K562 (cell line): ENCODE measurements around the gene SH3TC1. TPM values are rescaled to one million over a fixed set of nuclear protein-coding genes. Genes with fewer than 3 reads are reported as not detected.

Experiments used
- CGGBP1 ChIP-seq: fragments of 250-450 bp; sonication (Bioruptor Pico); IDR thresholded peaks from 2 replicates; pipeline ENCODE4 v1.9.0; 2021; ENCODE audit warnings: mild to moderate bottlenecking
- CREB1 ChIP-seq, 2 experiments: sonication (generic) in 1 of 2; formaldehyde crosslinking in 1 of 2; IDR thresholded peaks; 2 replicates each; pipeline versions ENCODE4 v1.6.1 to v1.8.0; 2012 to 2022; ENCODE audit warnings: inconsistent platforms in 1 of 2, mild to moderate bottlenecking in 1 of 2, missing genetic modification reagents in 1 of 2, moderate library complexity in 1 of 2
- E2F1 ChIP-seq: sonication (generic); formaldehyde crosslinking; IDR thresholded peaks from 2 replicates; pipeline ENCODE4 v1.8.1; 2023; ENCODE audit warnings: mild to moderate bottlenecking, missing genetic modification reagents, moderate library complexity
- EZH2 ChIP-seq: IDR thresholded peaks from 2 replicates; pipeline ENCODE4 v1.6.1; 2012; ENCODE audit warnings: low read depth, mild to moderate bottlenecking, inconsistent platforms, low read length, borderline replicate concordance
- FOXJ3 ChIP-seq: sonication (generic); formaldehyde crosslinking; IDR thresholded peaks from 2 replicates; pipeline ENCODE4 v1.4.0; 2020; ENCODE audit warnings: mild to moderate bottlenecking, missing genetic modification reagents
- HOXB6 ChIP-seq: fragments of 250-450 bp; sonication (Bioruptor Pico); IDR thresholded peaks from 2 replicates; pipeline ENCODE4 v1.5.1; 2022; ENCODE audit warnings: mild to moderate bottlenecking, borderline replicate concordance
- NR4A1 ChIP-seq, 2 experiments: fragments of 250-450 bp in 1 of 2; fragments of 450-650 bp in 1 of 2; sonication (Bioruptor Pico) in 1 of 2; IDR thresholded peaks; 2 replicates each; pipeline versions ENCODE4 v1.4.0 to v1.6.1; 2016 to 2020; ENCODE audit warnings: mild to moderate bottlenecking in 2 of 2, missing compliant biosample characterization in 1 of 2, missing genetic modification characterization in 1 of 2, moderate library complexity in 1 of 2
- PCBP2 ChIP-seq: fragments of 200-400 bp; formaldehyde crosslinking; IDR thresholded peaks from 2 replicates; pipeline ENCODE4 v1.6.1; 2018; ENCODE audit warnings: low read length, low read depth, mild to moderate bottlenecking, moderate library complexity; ENCODE audit not compliant: poor library complexity, severe bottlenecking
- PTTG1 ChIP-seq: fragments of 450-650 bp; IDR thresholded peaks from 2 replicates; pipeline ENCODE4 v1.6.1; 2016; ENCODE audit warnings: low read depth, mild to moderate bottlenecking, missing genetic modification characterization, missing compliant biosample characterization
- SRSF9 ChIP-seq: fragments of 200-400 bp; formaldehyde crosslinking; IDR thresholded peaks from 2 replicates; pipeline ENCODE4 v1.6.1; 2017; ENCODE audit warnings: low read depth, low read length, borderline replicate concordance
- ZKSCAN8 ChIP-seq: fragments of 200-800 bp; sonication (Bioruptor generic); IDR thresholded peaks from 2 replicates; pipeline ENCODE4 v1.6.1; 2016; ENCODE audit warnings: missing genetic modification characterization, missing compliant biosample characterization
- ZNF121 ChIP-seq: sonication (generic); formaldehyde crosslinking; conservative IDR thresholded peaks from 2 replicates; pipeline ENCODE4 v1.8.0; 2022; ENCODE audit warnings: missing genetic modification reagents
- ZNF436 ChIP-seq: fragments of 250-450, 450-650 bp; sonication (Bioruptor Pico); formaldehyde crosslinking; IDR thresholded peaks from 2 replicates; pipeline ENCODE4 v1.7.0; 2020; ENCODE audit warnings: mild to moderate bottlenecking
- ZNF507 ChIP-seq: conservative IDR thresholded peaks from 2 replicates; pipeline ENCODE4 v1.6.1; 2017; ENCODE audit warnings: missing genetic modification characterization, missing compliant biosample characterization
- ZSCAN29 ChIP-seq: fragments of 450-650 bp; IDR thresholded peaks from 2 replicates; pipeline ENCODE4 v1.6.1; 2017
- polyA plus RNA-seq, 8 experiments: library from polyadenylated mRNA; depleted of rRNA in 4 of 8; stranded (reverse) in 5 of 8; unstranded in 3 of 8; fragments of >200 nt; fragmentation: Nextera tagmentation in 2 of 8; fragmentation: Illumina TruSeq in 1 of 8; extraction: Ambion mirVana in 2 of 8; extraction: Trizol in 1 of 8; gene quantifications; 2 replicates each; pipeline versions ENCODE4 v1.2.1 to v1.2.3, GENCODE V29; 2011 to 2014; ENCODE audit warnings: inconsistent platforms in 1 of 8, missing spikeins in 1 of 8
- total RNA-seq, 7 experiments: library from RNA; depleted of rRNA in 6 of 7; stranded (reverse); fragments of >200 nt in 6 of 7; fragmentation: Illumina TruSeq in 2 of 7; extraction: Trizol in 2 of 7; gene quantifications; 2 replicates each; pipeline versions ENCODE4 v1.2.1 to v1.2.3, GENCODE V29; 2011 to 2021; ENCODE audit warnings: low replicate concordance in 1 of 7
- TF ChIP-seq, protein P1 (sequence below): sonication (generic); formaldehyde crosslinking; IDR thresholded peaks from 2 replicates; pipeline ENCODE4 v1.8.1; 2023; ENCODE audit warnings: mild to moderate bottlenecking, missing genetic modification reagents
- TF ChIP-seq, protein P2 (sequence below): sonication (generic); formaldehyde crosslinking; IDR thresholded peaks from 2 replicates; pipeline ENCODE4 v1.8.0; 2022; ENCODE audit warnings: mild to moderate bottlenecking, missing genetic modification reagents

SH3TC1 gene
- total and polyA plus RNA-seq, 9 of the 15 experiments (the other 6 are each of a cell fraction or from before 2014, with no cell fraction given) = 0.04 to 2.1 (median 0.48) TPM; not detected in 1

- TF ChIP-seq SRSF9 (no peak), NR4A1 (CRISPR knock-in tag; IDR thresholded peaks at IDR 0.05) (no peak), NR4A1 (tag; IDR thresholded peaks at IDR 0.05) (0 out of 2 replicates have a peak, but pooled peaks have one; percentile 35), E2F1 (no peak), ZNF436 (CRISPR knock-in tag) (no peak), PTTG1 (no peak), PCBP2 (no peak), ZSCAN29 (no peak), ZNF121 (CRISPR knock-in tag) (no peak), CREB1 (IDR thresholded peaks at IDR 0.05) (peak; percentile 60), CREB1 (CRISPR knock-in tag; IDR thresholded peaks at IDR 0.05) (peak; percentile 71), ZKSCAN8 (CRISPR knock-in tag) (no peak), HOXB6 (CRISPR knock-in tag) (no peak), EZH2 (no peak), ZNF507 (tag) (no peak), CGGBP1 (CRISPR knock-in tag) (no peak), FOXJ3 (CRISPR knock-in tag) (no peak)
- TF ChIP-seq, protein P1, sequence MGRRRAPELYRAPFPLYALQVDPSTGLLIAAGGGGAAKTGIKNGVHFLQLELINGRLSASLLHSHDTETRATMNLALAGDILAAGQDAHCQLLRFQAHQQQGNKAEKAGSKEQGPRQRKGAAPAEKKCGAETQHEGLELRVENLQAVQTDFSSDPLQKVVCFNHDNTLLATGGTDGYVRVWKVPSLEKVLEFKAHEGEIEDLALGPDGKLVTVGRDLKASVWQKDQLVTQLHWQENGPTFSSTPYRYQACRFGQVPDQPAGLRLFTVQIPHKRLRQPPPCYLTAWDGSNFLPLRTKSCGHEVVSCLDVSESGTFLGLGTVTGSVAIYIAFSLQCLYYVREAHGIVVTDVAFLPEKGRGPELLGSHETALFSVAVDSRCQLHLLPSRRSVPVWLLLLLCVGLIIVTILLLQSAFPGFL = no peak
- TF ChIP-seq, protein P2, sequence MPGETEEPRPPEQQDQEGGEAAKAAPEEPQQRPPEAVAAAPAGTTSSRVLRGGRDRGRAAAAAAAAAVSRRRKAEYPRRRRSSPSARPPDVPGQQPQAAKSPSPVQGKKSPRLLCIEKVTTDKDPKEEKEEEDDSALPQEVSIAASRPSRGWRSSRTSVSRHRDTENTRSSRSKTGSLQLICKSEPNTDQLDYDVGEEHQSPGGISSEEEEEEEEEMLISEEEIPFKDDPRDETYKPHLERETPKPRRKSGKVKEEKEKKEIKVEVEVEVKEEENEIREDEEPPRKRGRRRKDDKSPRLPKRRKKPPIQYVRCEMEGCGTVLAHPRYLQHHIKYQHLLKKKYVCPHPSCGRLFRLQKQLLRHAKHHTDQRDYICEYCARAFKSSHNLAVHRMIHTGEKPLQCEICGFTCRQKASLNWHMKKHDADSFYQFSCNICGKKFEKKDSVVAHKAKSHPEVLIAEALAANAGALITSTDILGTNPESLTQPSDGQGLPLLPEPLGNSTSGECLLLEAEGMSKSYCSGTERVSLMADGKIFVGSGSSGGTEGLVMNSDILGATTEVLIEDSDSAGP (CRISPR knock-in tag) = no peak
Observed at GRCh38 chr4:8252301-8253173, 53.4 kb downstream of the SH3TC1 start (continued).
